ELF-1 (cell line): ENCODE data around the gene AKAP10.
"Not testable (repeated sequence)": the region's sequence is repeated elsewhere in the genome, so short reads cannot be mapped to it uniquely, and the experiment has no call there.

Source experiments
- DNase-seq: peaks from one replicate; pipeline ENCODE4 v3.0.0-alpha.2; 2016; ENCODE audit warnings: low read depth, low spot score

The AKAP10 gene

DNA sequence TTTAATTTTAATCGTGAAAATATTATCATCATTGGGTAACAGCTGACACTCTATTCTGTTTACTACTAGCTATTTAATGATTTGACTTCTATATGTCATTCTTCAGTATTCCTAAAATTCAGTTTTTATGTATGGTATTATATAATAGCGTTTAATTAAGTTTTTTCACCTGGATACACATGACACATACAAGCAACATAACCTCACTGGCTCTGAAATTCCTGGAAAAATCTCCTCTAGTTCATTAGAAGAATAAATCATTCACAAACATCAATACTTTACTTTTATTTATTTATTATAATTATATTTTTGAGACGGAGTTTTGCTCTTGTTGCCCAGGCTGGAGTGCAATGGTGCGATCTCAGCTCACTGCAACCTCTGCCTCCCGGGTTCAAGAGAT is 44.0 kb downstream of the AKAP10 start:
- DNase-seq: no peak

DNA sequence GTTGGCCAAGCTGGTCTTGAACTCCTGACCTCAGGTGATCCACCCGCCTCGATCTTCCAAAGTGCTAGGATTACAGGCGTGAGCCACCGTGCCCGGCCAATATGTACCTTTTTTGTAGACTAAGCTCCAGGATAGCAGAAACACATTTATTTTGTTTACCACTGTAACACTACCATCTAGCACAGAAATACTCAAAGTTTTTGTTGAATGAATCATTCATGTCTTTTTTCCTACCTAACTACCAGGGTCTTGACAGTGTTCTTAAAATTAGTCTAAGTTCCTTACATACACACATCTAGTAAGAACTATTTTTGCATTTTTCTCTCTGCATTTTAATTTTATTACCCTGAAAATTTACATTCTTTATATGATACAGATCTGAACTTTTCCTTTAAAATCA is 44.4 kb downstream of the AKAP10 start:
- no peak for DNase-seq

DNA sequence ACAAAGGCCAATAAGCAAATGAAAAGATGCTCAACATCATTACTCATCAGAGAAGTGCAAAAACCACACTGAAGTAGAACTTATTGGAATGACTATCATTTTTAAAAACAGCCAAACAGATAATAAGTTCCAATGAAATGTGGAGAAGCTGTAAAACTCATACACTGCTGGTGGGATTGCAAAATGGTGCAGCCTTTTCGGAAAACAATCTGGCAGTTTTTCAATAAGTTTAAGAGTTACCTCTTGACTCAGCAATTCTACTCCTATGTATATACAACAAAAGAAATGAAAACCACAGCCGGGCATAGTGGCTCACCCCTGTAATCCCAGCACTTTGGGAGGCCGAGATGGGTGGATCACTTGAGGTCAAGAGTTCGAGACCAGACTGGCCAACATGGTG is 49.3 kb downstream of the AKAP10 start:
- no peak for DNase-seq

DNA sequence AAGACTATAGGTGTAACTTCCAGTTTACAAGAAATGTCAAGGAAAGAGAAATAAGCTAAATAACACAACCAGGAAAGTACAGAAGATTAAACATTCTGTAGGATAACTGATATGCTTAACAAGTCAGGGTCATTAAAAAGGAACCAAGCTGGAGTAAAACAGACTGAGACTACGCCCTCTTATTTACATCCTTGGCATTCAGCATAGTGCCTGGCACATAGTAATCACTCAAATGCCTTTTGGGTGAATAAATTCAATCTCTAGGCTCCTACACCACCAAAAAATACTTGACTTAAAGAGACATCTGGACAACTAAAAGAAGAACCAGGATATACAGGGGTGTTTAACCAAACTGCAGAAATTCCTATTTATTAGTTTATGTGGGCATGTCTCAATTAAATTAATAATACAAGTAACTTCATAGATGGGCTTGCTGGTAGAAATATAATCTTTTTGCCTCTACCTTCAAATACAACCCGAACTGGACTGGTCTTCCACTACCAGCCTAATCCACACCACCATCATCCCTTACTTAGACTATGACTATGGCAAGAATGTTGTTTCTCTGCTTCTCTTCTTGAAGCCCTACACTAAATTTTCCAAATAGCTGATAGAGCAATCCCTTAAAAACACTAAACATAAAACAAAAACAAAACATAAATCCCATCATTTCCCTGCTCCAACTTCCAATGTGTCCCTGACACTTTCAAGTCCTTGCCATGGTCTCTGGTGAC is 62.2 kb downstream of the AKAP10 start:
- DNase-seq: no peak

DNA sequence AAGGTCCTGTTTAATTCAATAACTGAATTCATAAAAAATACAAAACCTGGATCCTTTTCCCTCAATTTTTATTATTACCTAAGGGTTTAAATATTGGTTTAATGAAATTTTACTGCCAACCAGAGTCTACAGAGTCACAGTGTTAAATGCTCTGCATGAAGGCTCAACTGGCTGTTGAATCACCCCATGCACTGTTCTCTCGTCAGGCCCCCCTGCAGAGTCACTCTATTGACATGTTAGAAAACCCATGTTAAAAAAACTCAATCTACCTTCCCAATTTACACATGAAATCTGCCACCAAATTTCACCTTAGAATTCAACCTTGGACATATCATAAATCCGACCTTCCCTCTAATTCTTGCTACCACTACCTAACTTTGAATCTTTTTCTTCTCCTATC is 66.6 kb downstream of the AKAP10 start:
- DNase-seq: no peak

DNA sequence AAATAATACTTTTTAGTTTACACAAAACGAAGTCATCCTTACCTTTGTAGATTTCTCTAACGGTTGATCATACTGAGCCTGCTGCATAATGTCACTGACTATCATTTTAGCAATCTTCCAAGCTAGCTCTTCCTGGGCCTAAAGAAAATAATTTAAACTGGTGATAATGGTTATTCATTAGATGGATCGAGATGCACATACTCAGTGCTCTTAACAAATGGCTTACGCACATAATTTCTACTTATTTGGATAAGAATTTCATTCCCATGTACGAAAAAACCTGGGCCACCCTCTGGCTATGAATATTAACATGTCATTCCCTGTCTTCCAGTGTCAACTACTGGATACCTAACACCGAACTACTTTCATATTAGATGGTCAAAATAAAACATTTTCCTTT is 68.5 kb downstream of the AKAP10 start:
- no peak for DNase-seq

DNA sequence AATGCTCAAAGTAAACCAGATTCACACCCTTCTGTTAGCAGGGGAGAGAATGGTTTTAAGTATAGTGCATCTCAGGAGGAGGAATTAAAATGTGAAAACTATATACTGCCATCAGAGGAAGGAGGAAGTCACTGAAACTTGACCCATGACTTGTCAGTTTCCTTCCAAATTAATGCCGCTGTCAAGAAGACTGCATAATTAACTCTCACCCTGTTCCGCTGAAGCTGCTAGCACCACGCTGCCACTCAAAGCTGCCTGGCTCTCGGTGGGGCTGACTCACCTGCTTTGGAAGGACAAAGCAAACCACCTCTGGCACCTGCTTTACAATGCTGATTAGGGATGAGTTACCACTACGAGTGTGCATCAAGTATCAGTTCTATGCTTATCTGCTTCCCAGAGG is 72.1 kb downstream of the AKAP10 start:
- DNase-seq: no peak

DNA sequence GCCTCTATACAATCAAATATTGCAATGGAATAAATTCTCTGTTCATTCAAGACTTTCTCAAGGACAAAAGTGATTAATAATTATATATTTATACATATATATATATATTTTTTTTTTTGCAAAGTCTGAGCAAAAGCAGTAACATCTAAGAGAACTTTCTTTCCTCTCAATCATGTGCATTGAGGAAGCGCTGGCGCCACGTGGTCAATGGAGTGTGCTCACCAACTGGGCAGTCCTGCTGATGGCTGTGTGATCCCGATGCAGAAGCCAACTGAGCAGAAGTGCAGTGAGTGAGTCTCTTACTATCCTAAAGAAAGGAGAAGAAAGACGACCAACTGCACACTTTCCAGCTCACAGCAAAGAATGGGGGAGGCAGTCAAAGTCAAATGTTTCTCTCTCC is 72.7 kb downstream of the AKAP10 start:
- DNase-seq: no peak

DNA sequence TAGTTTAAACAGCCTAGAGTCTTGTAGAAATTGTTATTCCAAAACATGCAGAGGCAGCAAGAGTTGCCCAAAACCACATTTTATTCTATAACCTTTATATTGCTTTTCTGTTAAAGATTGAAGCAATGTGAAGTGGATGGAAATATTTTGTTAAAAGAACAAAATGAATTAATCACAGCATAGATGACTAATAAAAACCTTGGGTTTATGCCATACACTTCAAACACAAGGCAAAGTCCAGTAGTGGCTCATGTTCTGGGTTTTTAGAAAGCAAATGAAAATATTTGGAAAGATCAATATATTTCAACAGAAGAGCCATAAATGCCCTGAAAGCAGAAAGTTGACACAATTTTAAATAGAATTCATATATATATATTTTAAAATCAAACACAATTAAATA is 73.2 kb downstream of the AKAP10 start:
- no peak for DNase-seq

DNA sequence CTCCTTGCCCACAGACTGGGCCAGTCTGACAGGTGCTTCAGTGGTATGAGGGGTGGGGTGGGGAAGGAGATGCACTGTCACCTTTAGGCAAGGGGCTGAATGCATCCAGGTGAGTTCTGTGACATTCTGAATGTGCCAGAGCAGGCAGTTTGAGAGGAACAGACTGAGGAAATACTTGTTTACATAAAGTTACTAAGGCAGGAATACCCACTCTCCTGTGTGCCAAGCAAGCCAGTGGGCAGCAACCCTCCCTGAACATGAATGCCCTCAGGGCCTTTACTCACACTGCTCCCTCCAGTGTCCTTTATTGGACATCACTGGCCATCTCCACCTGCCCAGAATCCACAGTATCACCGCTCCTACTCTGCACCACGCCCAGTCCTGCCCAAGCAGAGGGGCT is 76.8 kb downstream of the AKAP10 start:
- DNase-seq: no peak

DNA sequence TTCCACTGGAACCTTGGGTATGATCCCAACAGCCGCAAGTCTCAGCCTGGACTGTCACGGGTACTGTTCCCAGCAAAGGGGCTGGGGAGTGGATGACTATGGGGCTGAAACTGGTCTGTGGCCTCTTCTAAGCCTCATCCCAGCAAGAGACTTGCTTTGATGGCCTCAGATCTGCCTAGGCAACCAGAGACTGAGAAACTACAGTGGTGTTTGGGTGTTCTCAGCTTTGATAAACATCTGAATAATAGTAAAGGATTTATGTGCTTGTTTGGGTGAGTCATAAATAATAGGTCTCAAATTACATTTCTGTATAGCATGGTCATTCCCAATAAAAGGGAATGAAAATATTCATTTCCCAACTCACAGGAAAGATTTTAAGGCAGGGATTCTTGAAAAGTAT is 79.7 kb downstream of the AKAP10 start:
- no peak for DNase-seq

DNA sequence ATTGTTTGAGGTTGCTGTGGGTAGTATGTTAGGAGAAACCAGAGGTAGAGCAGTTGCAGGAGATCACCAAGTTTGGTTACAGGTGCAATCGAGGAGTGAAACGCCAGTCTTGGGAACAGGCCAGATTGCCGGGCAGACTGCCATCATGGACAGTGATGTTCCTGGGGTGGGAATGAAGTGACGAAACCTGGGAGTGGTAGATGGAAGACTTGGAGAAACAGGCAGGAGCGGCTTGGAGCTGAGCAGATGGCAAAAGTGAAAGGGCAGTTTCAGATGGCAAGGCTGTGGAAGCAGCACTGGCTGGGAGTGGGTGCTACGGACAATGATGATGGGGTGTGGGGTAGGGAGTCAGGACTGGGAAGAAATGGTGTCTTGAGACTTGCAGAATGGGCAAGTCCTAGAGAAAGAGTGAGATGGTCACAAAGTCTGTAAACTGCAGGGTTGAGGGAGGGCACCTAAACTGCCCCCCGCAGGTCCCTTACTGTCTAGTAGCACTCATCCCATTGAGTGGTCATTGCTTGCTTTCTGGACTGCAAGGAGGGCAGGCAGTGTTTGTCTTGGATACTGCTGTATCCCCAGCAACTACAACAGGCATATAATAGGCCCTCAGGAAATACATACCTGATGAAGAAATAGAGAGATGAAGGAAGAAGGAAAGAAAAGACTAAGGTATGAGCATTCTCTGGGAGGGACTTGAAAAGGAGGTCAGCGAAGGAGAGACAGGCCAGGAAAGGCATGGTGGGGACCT is 80.4 kb downstream of the AKAP10 start:
- DNase-seq: no peak

DNA sequence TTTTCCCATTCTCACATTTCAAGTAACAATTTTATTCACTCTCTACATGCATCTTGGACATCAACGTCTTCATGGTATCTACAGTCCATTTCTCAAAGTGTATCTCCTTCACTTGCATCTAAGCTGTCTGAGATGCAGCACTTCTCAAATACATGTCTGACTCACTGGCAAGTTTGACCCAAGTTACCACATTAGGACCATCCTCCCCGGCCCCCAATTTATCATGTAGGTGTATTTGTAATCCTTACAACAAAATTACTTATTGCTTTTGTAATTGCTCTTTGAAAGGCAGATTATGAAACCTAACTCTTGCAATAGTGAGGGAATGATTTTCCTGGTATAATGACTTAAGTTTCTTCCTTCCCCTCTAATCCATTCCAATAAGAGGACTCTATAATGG is 80.9 kb downstream of the AKAP10 start:
- no peak for DNase-seq

DNA sequence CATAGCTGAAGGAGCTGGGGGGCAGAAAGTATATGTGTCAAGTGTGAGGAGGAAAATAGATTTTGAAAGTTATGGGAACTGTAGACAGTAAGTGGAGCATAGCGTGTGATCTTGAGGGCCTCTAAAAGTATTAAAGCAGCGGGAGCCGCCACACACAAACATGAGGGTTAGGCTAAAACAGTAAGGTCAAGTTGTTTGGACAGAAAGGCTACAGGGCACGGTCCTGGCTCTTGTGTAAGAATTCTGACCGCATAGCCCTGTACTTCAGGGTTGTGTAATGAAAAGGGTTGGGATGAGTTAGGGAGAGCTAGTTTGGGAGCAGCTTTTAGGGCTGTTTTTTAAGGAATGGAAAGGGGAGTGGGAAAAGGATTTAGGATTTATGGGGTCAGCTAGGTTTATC is 87.1 kb downstream of the AKAP10 start:
- DNase-seq: not testable (repeated sequence)

DNA sequence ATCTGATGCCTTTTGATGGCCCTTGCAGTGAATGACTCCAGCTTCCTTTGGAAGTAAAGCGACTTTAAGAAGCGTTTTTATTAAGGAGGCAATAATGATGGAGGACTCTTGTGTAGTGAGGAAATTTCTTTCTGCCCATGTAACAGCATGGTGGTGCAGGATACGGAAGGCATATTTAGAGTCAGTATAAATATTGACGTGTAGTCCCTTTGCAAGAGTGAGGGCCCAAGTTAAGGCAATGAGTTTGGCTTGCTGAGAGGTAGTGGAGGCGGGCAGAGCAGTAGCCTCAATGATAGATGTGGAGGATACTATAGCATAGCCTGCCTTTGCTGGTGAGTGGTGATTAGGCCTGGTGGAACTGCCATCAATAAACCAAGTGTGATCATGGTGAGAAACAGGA is 87.6 kb downstream of the AKAP10 start:
- DNase-seq: not testable (repeated sequence)

DNA sequence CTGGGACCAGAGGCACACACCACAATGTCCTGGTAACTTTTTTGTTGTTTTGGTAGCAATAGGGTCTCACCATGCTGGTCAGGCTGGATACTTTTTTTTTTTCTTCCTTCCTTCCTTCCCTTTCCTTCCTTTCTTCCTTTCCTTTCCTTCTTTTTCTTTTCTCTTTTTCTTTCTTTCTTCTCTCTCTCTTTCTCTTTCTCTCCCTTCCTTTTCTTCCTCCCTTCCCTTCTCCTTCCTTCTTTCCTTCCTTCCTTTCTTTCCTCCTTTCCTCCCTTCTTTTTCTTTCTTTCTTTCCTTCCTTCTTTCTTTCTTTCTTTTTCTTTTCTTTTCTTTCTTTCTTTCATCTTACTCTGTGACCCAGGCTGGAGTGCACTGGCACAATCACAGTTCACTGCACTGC is 91.5 kb downstream of the AKAP10 start:
- no peak for DNase-seq

DNA sequence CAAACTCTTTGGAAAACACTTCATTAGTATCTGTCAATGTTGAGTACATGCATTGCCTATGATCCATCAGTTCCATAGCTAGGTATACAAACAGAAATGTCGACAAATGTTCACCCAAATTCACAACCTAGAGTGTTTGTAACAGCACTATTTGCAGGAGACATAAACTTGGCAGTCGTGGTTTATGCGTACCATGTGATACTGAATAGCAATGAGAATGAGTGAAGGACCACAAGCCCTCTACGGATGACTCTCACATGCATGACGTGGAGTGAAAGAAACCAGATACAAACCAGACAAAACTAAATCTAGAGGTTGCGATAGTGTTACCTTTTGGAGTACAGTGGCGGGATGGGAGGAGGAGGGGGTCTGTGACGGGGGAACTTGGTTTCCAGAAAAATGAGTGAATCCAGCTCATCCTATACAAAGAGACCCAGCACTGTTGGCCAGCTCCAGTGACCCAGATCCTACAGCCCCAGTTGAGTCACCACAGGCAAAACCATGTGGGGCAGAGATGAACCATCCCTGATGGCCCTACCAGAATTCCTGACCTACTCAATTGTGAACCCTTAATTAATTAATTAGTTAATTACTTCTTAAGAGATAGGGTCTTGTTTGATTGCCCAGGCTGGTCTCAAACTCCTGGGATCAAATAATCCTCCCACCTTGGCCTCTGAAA is 94.0 kb downstream of the AKAP10 start:
- DNase-seq: no peak

DNA sequence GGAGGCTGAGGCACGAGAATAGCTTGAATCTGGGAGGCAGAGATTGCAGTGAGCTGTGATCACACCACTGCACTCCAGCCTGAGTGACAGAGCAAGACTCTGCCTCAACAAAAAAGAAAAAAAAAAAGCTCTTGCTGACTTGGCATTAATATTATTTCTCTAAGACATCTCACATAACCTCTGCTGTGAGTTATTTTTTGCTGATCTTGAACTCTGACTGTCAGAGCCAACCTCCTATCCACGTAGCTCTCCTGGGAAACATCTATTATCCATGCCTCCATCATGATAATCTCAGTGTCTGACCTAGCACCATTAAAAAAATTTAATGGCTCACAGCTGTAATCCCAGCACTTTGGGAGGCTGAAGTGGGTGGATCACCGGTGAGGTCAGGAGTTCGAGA is 97.2 kb downstream of the AKAP10 start:
- no peak for DNase-seq

DNA sequence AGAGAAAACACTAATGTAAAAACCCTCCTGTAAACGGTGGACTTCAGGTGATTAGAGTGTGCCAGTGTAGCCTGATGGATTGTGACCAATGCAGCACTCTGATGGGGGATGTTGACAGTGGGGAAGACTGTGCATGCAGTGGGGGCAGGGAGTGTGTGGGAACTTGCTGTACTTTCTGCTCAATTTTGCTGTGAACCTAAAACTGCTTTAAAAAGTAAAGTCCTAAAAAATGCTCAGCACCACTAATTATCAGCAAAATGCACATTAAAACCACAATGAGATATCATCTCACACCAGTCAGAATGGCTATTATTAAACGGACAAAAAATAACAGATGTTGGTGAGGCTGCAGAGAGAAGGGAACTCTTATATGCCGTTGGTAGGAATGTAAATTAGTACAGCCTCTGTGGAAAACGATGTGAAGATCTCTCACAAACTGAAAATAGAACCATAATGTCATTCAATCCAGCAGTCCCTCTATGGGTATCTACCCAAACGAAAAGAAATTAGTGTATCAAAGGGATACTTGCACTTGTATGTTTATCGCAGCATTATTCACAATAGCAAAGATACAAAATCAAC is 100.2 kb downstream of the AKAP10 start:
- no peak for DNase-seq

DNA sequence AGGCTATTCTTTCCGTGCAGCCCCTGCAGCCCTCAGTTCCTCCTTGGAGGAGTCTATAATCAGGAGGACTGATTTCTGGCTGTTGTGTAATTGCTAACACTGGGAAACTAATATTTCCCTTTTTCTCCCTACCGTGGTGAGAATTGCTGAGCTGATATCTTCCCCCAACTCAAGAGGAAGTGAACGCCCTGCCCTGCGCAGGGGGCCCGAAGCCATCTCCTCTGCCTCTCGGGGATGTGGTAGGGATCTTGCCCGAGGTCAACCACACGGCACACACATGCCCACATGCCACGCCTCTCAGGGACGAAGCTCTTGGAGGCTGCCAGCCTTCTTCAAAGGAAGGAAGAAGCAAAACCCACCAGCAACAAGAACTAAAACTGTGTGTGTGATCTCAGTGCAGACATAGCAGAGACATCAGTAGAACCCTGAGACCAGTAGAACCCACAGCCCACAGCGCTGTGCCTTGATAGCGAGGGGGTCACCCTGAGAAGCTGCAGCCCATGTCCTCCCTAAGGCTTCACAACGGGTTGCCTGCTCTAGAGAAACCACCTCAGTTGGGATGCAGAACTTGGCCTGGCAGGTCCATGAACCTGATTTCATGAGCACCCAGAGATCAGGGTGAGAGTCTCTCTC is 101.0 kb downstream of the AKAP10 start:
- DNase-seq: no peak

DNA sequence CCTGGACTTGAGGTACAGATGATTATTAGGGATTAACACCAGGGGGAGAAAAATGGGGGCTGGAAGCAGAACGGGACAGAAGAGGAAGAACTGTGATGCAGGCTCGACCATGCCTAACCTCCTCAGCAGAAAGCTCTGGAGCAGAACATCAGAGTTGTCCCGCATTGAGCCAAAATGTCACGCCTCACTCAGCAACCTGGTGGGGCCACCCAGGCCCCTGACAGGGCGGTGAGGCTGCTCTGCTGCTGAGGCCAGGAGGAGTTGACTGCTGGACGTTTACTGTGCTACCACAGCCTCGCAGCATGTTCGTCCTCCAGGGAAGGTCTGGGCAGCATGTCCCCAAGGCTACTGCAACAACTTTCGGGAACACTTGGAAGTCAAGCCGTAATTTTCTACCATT is 103.4 kb downstream of the AKAP10 start:
- no peak for DNase-seq

DNA sequence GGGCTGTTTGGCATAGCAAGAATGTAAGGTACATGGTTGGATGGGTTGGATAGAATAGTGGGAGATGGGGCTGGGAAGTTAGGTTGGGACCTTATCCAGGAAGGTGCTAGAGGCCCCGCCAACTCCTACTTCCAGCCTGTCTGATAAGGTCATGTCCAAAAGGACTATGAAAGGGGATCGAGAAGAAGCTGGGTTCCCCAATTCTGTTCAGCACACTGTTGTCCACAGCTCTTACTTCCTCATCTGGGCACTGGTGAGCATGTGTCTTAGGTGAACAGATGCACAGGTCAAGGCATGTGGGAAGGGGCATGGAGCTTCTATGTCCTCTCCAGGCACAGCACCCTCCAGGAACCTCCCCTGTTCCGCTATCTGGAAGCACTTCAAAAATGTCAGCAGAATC is 104.3 kb downstream of the AKAP10 start:
- DNase-seq: no peak
